Measurements from ENCODE around the gene ELOVL2.

DNA sequence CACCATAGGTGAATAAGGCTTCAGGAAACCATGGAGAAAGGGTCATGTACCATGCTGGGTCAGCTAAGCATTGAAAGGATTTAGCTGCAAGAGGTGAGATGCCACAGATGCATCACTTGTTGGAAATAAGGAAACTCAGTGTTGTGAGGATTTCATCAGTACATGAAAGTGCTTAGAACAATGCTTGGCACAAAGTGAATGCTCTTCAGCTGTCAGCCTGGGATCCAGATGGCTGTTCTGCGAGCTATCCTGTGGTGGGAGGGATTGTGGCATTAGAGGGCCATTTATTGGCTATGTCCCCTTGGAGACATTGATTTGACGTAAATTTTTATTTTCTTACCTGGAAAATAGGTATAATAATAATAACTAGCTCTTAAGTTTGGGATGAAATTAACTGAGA lies 53.0 kb downstream of the ELOVL2 start:
- no peak for TF ChIP-seq POLR2A (IDR thresholded peaks at IDR 0.05)
- TF ChIP-seq, protein P1, sequence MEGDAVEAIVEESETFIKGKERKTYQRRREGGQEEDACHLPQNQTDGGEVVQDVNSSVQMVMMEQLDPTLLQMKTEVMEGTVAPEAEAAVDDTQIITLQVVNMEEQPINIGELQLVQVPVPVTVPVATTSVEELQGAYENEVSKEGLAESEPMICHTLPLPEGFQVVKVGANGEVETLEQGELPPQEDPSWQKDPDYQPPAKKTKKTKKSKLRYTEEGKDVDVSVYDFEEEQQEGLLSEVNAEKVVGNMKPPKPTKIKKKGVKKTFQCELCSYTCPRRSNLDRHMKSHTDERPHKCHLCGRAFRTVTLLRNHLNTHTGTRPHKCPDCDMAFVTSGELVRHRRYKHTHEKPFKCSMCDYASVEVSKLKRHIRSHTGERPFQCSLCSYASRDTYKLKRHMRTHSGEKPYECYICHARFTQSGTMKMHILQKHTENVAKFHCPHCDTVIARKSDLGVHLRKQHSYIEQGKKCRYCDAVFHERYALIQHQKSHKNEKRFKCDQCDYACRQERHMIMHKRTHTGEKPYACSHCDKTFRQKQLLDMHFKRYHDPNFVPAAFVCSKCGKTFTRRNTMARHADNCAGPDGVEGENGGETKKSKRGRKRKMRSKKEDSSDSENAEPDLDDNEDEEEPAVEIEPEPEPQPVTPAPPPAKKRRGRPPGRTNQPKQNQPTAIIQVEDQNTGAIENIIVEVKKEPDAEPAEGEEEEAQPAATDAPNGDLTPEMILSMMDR (IDR thresholded peaks at IDR 0.05): no peak

All from sigmoid colon (tissue), 3 donors.